ENCODE data around the gene MRPL11.
A peak's percentile ranks its signal among the peaks of the same experiment; 100 is the strongest.
"Not testable (repeated sequence)": the region's sequence is repeated elsewhere in the genome, so short reads cannot be mapped to it uniquely, and the experiment has no call there.

Gene MRPL11

DNA sequence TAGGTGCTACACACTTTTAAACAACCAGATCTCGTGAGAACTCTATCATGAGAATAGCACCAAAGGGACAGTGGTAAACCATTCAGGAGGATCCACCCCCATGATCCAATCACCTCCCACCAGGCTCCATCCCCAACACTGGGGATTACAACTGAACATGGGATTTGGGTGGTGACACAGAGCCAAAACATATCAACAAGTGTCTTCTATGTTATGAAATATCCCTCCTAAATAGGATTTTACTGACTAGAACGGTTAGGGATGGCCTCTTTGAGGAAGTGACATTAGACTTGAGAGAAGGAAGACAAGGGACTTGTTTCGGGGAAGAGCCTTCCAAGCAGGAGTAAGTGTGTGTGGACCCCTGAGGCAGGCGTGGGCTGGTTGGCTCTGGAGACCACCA lies 11.9 kb upstream of the MRPL11 start:
- H3K27me3 ChIP-seq (ENCODE audit: low read depth, low read length), result no peaks in the 10 kb centered on the region
- no peaks in the 10 kb centered on the region for H3K9me3 ChIP-seq (ENCODE audit: control insufficient read depth in 1 of 2, low read length in 2 of 2)
- H3K4me1 ChIP-seq (ENCODE audit: control insufficient read depth in 1 of 2, insufficient read depth in 2 of 2, low read length in 2 of 2), result no peaks in the 10 kb centered on the region
- no peak overlapping the region for H3K27ac ChIP-seq (ENCODE audit: low read length)
- H3K36me3 ChIP-seq (ENCODE audit: control insufficient read depth in 1 of 2, insufficient read depth in 2 of 2, low read length in 2 of 2), result no peaks in the 10 kb centered on the region
- H3K4me3 ChIP-seq (ENCODE audit: low read depth in 1 of 2, low read length in 2 of 2), result no peak overlapping the region

GRCh38 chr11:66448523-66448922 lies 9.9 kb upstream of the MRPL11 start:
- no peaks in the 10 kb centered on the region for H3K27me3 ChIP-seq (ENCODE audit: low read depth, low read length)
- no peak overlapping the region for H3K4me3 ChIP-seq (ENCODE audit: low read depth in 1 of 2, low read length in 2 of 2)
- H3K27ac ChIP-seq (ENCODE audit: low read length), result no peak overlapping the region
- H3K4me1 ChIP-seq (ENCODE audit: control insufficient read depth in 1 of 2, insufficient read depth in 2 of 2, low read length in 2 of 2), result no peaks in the 10 kb centered on the region
- H3K9me3 ChIP-seq (ENCODE audit: control insufficient read depth in 1 of 2, low read length in 2 of 2), result no peaks in the 10 kb centered on the region
- H3K36me3 ChIP-seq (ENCODE audit: control insufficient read depth in 1 of 2, insufficient read depth in 2 of 2, low read length in 2 of 2), result no peaks in the 10 kb centered on the region

DNA sequence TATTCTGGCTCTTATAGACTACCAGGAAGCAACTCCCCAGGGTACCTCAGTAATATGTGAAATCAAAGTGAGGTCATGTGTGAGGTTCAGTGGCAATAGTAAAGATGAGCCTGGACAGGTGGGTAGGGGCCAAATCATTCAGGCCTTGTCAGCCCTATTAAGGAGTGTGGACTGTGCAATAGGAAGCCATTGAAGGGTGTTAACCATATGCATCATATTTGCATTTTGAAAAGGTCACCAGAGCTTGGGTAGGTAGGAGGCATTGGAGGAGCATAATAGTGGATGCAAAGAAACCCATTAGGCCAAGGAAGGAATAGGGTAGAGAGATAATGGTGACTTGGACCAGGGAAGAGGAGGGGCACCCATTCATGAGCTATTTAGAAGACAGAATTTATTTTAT lies 8.4 kb upstream of the MRPL11 start:
- Histone ChIP-seq H3K36me3 (ENCODE audit: control insufficient read depth in 1 of 2, insufficient read depth in 2 of 2, low read length in 2 of 2) (no peaks in the 10 kb centered on the region), H3K4me3 (ENCODE audit: low read depth in 1 of 2, low read length in 2 of 2) (no peak overlapping the region), H3K9me3 (ENCODE audit: control insufficient read depth in 1 of 2, low read length in 2 of 2) (peaks cover 0 to 2% of the 10 kb centered on the region in 2 donors), H3K27ac (ENCODE audit: low read length) (no peak overlapping the region), H3K4me1 (ENCODE audit: control insufficient read depth in 1 of 2, insufficient read depth in 2 of 2, low read length in 2 of 2) (no peaks in the 10 kb centered on the region), H3K27me3 (ENCODE audit: low read depth, low read length) (no peaks in the 10 kb centered on the region)

DNA sequence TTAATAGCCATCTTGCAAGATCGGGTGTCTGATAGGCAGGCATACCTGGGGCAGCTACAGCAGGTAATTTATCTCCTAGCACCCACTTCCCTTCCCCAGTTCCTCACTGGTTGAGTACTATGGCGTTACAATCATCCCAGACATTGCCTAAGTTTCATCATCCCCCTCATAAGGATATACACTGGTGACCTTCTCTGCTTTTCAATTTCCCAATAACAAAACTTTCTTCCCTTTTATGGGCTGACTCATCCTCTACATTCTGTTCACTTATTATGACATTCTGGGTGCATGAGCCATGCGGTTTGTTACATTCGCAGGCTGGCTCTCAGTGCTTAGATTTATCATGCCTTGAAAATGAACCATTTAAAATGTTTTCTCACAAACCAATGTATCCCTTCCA lies 5.0 kb upstream of the MRPL11 start:
- Histone ChIP-seq H3K4me1 (ENCODE audit: control insufficient read depth in 1 of 2, insufficient read depth in 2 of 2, low read length in 2 of 2) (no peaks in the 10 kb centered on the region), H3K9me3 (ENCODE audit: control insufficient read depth in 1 of 2, low read length in 2 of 2) (peaks cover 0 to 2% of the 10 kb centered on the region in 2 donors), H3K27me3 (ENCODE audit: low read depth, low read length) (no peaks in the 10 kb centered on the region), H3K27ac (ENCODE audit: low read length) (no peak overlapping the region), H3K4me3 (ENCODE audit: low read depth in 1 of 2, low read length in 2 of 2) (no peak overlapping the region), H3K36me3 (ENCODE audit: control insufficient read depth in 1 of 2, insufficient read depth in 2 of 2, low read length in 2 of 2) (no peaks in the 10 kb centered on the region)

- H3K36me3 ChIP-seq (ENCODE audit: control insufficient read depth in 1 of 2, insufficient read depth in 2 of 2, low read length in 2 of 2), result peaks cover 5 to 11% of the 10 kb centered on the region in 2 donors
- not testable (repeated sequence) for H3K4me1 ChIP-seq (ENCODE audit: control insufficient read depth in 1 of 2, insufficient read depth in 2 of 2, low read length in 2 of 2); H3K4me3 ChIP-seq (ENCODE audit: low read depth in 1 of 2, low read length in 2 of 2); H3K27ac ChIP-seq (ENCODE audit: low read length); H3K9me3 ChIP-seq (ENCODE audit: control insufficient read depth in 1 of 2, low read length in 2 of 2); H3K27me3 ChIP-seq (ENCODE audit: low read depth, low read length)
Measured at GRCh38 chr11:66440940-66441282, 2.3 kb upstream of the MRPL11 start.

- not testable (repeated sequence) for H3K27ac ChIP-seq (ENCODE audit: low read length); H3K9me3 ChIP-seq (ENCODE audit: control insufficient read depth in 1 of 2, low read length in 2 of 2); H3K27me3 ChIP-seq (ENCODE audit: low read depth, low read length); H3K4me3 ChIP-seq (ENCODE audit: low read depth in 1 of 2, low read length in 2 of 2); H3K4me1 ChIP-seq (ENCODE audit: control insufficient read depth in 1 of 2, insufficient read depth in 2 of 2, low read length in 2 of 2)
- H3K36me3 ChIP-seq (ENCODE audit: control insufficient read depth in 1 of 2, insufficient read depth in 2 of 2, low read length in 2 of 2), result peaks cover 7 to 17% of the 10 kb centered on the region in 2 donors
Measured at GRCh38 chr11:66440101-66440939, 1.7 kb upstream of the MRPL11 start.

- H3K27ac ChIP-seq (ENCODE audit: low read length), result peak overlapping the region; percentile 91
- no peaks in the 10 kb centered on the region for H3K27me3 ChIP-seq (ENCODE audit: low read depth, low read length)
- H3K4me3 ChIP-seq (ENCODE audit: low read depth in 1 of 2, low read length in 2 of 2), result peak overlapping the region; percentile 86 to 91
- peaks cover 5 to 7% of the 10 kb centered on the region in 2 donors for H3K4me1 ChIP-seq (ENCODE audit: control insufficient read depth in 1 of 2, insufficient read depth in 2 of 2, low read length in 2 of 2)
- H3K9me3 ChIP-seq (ENCODE audit: control insufficient read depth in 1 of 2, low read length in 2 of 2), result peaks cover 0 to 2% of the 10 kb centered on the region in 2 donors
- peaks cover 7 to 26% of the 10 kb centered on the region in 2 donors for H3K36me3 ChIP-seq (ENCODE audit: control insufficient read depth in 1 of 2, insufficient read depth in 2 of 2, low read length in 2 of 2)
Measured at GRCh38 chr11:66437979-66438503, 607 bp downstream of the MRPL11 start.

DNA sequence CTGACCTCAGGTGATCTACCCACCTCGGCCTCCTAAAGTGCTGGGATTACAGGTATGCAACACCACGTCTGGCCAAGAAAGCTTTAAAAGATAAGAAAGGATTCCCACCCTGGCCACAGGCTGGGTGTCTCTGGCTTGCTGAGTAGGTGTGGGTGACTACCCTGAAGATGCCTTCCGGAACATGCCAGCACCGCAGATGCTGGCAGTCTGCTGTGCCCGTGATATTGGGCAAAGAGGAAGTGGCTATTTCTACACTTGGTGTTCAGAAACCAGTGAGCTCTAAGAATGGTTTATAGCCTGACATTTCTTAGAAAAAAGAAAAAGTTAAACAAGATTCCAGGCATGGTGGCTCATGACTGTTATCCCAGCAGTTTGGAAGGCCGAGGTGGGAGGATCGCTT lies 6.1 kb downstream of the MRPL11 start:
- H3K27ac ChIP-seq (ENCODE audit: low read length), result no peak overlapping the region
- peaks cover 0 to under 1% of the 10 kb centered on the region in 2 donors for H3K4me1 ChIP-seq (ENCODE audit: control insufficient read depth in 1 of 2, insufficient read depth in 2 of 2, low read length in 2 of 2)
- peaks cover 7 to 30% of the 10 kb centered on the region in 2 donors for H3K36me3 ChIP-seq (ENCODE audit: control insufficient read depth in 1 of 2, insufficient read depth in 2 of 2, low read length in 2 of 2)
- no peaks in the 10 kb centered on the region for H3K27me3 ChIP-seq (ENCODE audit: low read depth, low read length)
- H3K9me3 ChIP-seq (ENCODE audit: control insufficient read depth in 1 of 2, low read length in 2 of 2), result no peaks in the 10 kb centered on the region
- no peak overlapping the region for H3K4me3 ChIP-seq (ENCODE audit: low read depth in 1 of 2, low read length in 2 of 2)

DNA sequence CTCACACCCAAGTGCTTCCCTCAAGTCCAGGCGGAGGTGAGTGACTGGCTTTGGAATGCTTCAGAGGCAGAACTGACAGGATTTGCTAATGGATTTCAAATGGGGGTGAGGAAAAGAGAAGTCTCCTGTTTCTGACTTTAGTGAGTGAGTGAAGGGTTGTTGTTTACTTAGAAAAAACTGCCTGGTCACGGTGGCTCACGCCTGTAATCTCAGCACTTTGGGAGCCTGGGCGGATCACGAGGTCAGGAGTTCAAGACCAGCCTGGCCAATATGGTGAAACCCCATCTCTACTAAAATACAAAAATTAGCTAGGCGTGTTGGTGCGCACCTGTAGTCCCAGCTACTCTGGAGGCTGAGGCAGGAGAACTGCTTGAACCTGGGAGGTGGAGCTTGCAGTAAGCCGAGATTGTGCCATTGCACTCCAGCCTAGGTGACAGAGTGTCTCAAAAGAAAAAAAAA lies 6.7 kb downstream of the MRPL11 start:
- peaks cover 7 to 29% of the 10 kb centered on the region in 2 donors for H3K36me3 ChIP-seq (ENCODE audit: control insufficient read depth in 1 of 2, insufficient read depth in 2 of 2, low read length in 2 of 2)
- H3K27me3 ChIP-seq (ENCODE audit: low read depth, low read length); H3K27ac ChIP-seq (ENCODE audit: low read length); H3K4me1 ChIP-seq (ENCODE audit: control insufficient read depth in 1 of 2, insufficient read depth in 2 of 2, low read length in 2 of 2); H3K4me3 ChIP-seq (ENCODE audit: low read depth in 1 of 2, low read length in 2 of 2); H3K9me3 ChIP-seq (ENCODE audit: control insufficient read depth in 1 of 2, low read length in 2 of 2): not testable (repeated sequence)

GRCh38 chr11:66431287-66431686 lies 7.4 kb downstream of the MRPL11 start:
- H3K27ac ChIP-seq (ENCODE audit: low read length); H3K9me3 ChIP-seq (ENCODE audit: control insufficient read depth in 1 of 2, low read length in 2 of 2); H3K27me3 ChIP-seq (ENCODE audit: low read depth, low read length); H3K4me3 ChIP-seq (ENCODE audit: low read depth in 1 of 2, low read length in 2 of 2); H3K4me1 ChIP-seq (ENCODE audit: control insufficient read depth in 1 of 2, insufficient read depth in 2 of 2, low read length in 2 of 2): not testable (repeated sequence)
- H3K36me3 ChIP-seq (ENCODE audit: control insufficient read depth in 1 of 2, insufficient read depth in 2 of 2, low read length in 2 of 2), result peaks cover 6 to 28% of the 10 kb centered on the region in 2 donors

GRCh38 chr11:66429983-66430602 lies 8.6 kb downstream of the MRPL11 start:
- no peaks in the 10 kb centered on the region for H3K9me3 ChIP-seq (ENCODE audit: control insufficient read depth in 1 of 2, low read length in 2 of 2)
- H3K27ac ChIP-seq (ENCODE audit: low read length), result no peak overlapping the region
- peaks cover 2 to 25% of the 10 kb centered on the region in 2 donors for H3K36me3 ChIP-seq (ENCODE audit: control insufficient read depth in 1 of 2, insufficient read depth in 2 of 2, low read length in 2 of 2)
- no peak overlapping the region for H3K4me3 ChIP-seq (ENCODE audit: low read depth in 1 of 2, low read length in 2 of 2)
- H3K27me3 ChIP-seq (ENCODE audit: low read depth, low read length), result no peaks in the 10 kb centered on the region
- no peaks in the 10 kb centered on the region for H3K4me1 ChIP-seq (ENCODE audit: control insufficient read depth in 1 of 2, insufficient read depth in 2 of 2, low read length in 2 of 2)

All from muscle layer of duodenum (tissue), 2 donors.